HEK293 (cell line): ENCODE data around the gene KLHL18.

Experiments
- GLIS1 ChIP-seq: fragments of 450-650 bp; formaldehyde crosslinking; IDR thresholded peaks from 2 replicates; pipeline ENCODE4 v1.5.1; 2016; ENCODE audit warnings: missing biosample characterization, missing genetic modification characterization
- KLF7 ChIP-seq: fragments of 450-650 bp; formaldehyde crosslinking; IDR thresholded peaks from 2 replicates; pipeline ENCODE4 v1.5.1; 2016; ENCODE audit warnings: missing biosample characterization, missing genetic modification characterization, borderline replicate concordance
- PBX3 ChIP-seq: sonication (generic); formaldehyde crosslinking; IDR thresholded peaks from 2 replicates; pipeline ENCODE4 v1.8.1; 2022; ENCODE audit warnings: mild to moderate bottlenecking, moderate library complexity, missing genetic modification reagents
- SCRT1 ChIP-seq: fragments of 450-650 bp; formaldehyde crosslinking; IDR thresholded peaks from 2 replicates; pipeline ENCODE4 v1.5.1; 2016; ENCODE audit warnings: missing biosample characterization, missing genetic modification characterization, borderline replicate concordance
- ZBTB1 ChIP-seq: fragments of 450-650 bp; formaldehyde crosslinking; IDR thresholded peaks from 2 replicates; pipeline ENCODE4 v1.5.1; 2016; ENCODE audit warnings: missing biosample characterization, missing genetic modification characterization
- ZBTB10 ChIP-seq: fragments of 450-650 bp; formaldehyde crosslinking; IDR thresholded peaks from 2 replicates; pipeline ENCODE4 v1.5.1; 2016; ENCODE audit warnings: missing biosample characterization, missing genetic modification characterization
- ZBTB21 ChIP-seq: fragments of 450-650 bp; formaldehyde crosslinking; IDR thresholded peaks from 2 replicates; pipeline ENCODE4 v1.5.1; 2017; ENCODE audit warnings: missing biosample characterization, missing genetic modification characterization
- ZBTB26 ChIP-seq: fragments of 450-650 bp; formaldehyde crosslinking; optimal IDR thresholded peaks from 2 replicates; pipeline ENCODE3; 2016; ENCODE audit warnings: missing biosample characterization, mild to moderate bottlenecking, missing genetic modification characterization
- ZBTB6 ChIP-seq: fragments of 450-650 bp; formaldehyde crosslinking; IDR thresholded peaks from 2 replicates; pipeline ENCODE4 v1.5.1; 2017; ENCODE audit warnings: missing biosample characterization, missing genetic modification characterization
- ZEB2 ChIP-seq: fragments of 450-650 bp; formaldehyde crosslinking; IDR thresholded peaks from 2 replicates; pipeline ENCODE4 v1.5.1; 2016; ENCODE audit warnings: missing biosample characterization, missing genetic modification characterization
- ZFP3 ChIP-seq: fragments of 450-650 bp; formaldehyde crosslinking; IDR thresholded peaks from 2 replicates; pipeline ENCODE4 v1.5.1; 2016; ENCODE audit warnings: low read depth, missing biosample characterization, missing genetic modification characterization
- ZNF121 ChIP-seq: fragments of 450-650 bp; formaldehyde crosslinking; IDR thresholded peaks from 2 replicates; pipeline ENCODE4 v1.5.1; 2016; ENCODE audit warnings: missing biosample characterization, missing genetic modification characterization
- ZNF214 ChIP-seq: fragments of 450-650 bp; formaldehyde crosslinking; IDR thresholded peaks from 2 replicates; pipeline ENCODE4 v1.5.1; 2017; ENCODE audit warnings: missing biosample characterization, mild to moderate bottlenecking, missing genetic modification characterization, borderline replicate concordance
- ZNF24 ChIP-seq: fragments of 450-650 bp; formaldehyde crosslinking; IDR thresholded peaks from 2 replicates; pipeline ENCODE4 v1.5.1; 2016; ENCODE audit warnings: missing biosample characterization, missing genetic modification characterization
- ZNF248 ChIP-seq: fragments of 450-650 bp; formaldehyde crosslinking; IDR thresholded peaks from 2 replicates; pipeline ENCODE4 v1.5.1; 2017; ENCODE audit warnings: missing biosample characterization, missing genetic modification characterization
- ZNF26 ChIP-seq: fragments of 450-650 bp; formaldehyde crosslinking; IDR thresholded peaks from 2 replicates; pipeline ENCODE4 v1.5.1; 2016; ENCODE audit warnings: missing biosample characterization, missing genetic modification characterization
- ZNF354C ChIP-seq: fragments of 450-650 bp; formaldehyde crosslinking; IDR thresholded peaks from 2 replicates; pipeline ENCODE4 v1.5.1; 2016; ENCODE audit warnings: missing biosample characterization, missing genetic modification characterization, low read depth, borderline replicate concordance
- ZNF394 ChIP-seq: fragments of 450-650 bp; formaldehyde crosslinking; IDR thresholded peaks from 2 replicates; pipeline ENCODE4 v1.5.1; 2016; ENCODE audit warnings: missing biosample characterization, missing genetic modification characterization, mild to moderate bottlenecking, moderate library complexity, borderline replicate concordance
- ZNF48 ChIP-seq: fragments of 450-650 bp; formaldehyde crosslinking; IDR thresholded peaks from 2 replicates; pipeline ENCODE4 v1.5.1; 2016; ENCODE audit warnings: missing biosample characterization, missing genetic modification characterization
- ZNF544 ChIP-seq: fragments of 450-650 bp; formaldehyde crosslinking; IDR thresholded peaks from 2 replicates; pipeline ENCODE4 v1.5.0; 2017; ENCODE audit warnings: missing biosample characterization, missing genetic modification characterization
- ZNF555 ChIP-seq: fragments of 450-650 bp; formaldehyde crosslinking; conservative IDR thresholded peaks from 2 replicates; pipeline ENCODE4 v1.5.1; 2017; ENCODE audit warnings: missing biosample characterization, mild to moderate bottlenecking, missing genetic modification characterization, inconsistent platforms
- ZNF558 ChIP-seq: fragments of 450-650 bp; formaldehyde crosslinking; IDR thresholded peaks from 2 replicates; pipeline ENCODE4 v1.5.1; 2016; ENCODE audit warnings: missing biosample characterization, missing genetic modification characterization
- ZNF585B ChIP-seq: fragments of 450-650 bp; formaldehyde crosslinking; IDR thresholded peaks from 2 replicates; pipeline ENCODE4 v1.5.1; 2016; ENCODE audit warnings: missing biosample characterization, missing genetic modification characterization
- ZNF623 ChIP-seq: fragments of 450-650 bp; formaldehyde crosslinking; IDR thresholded peaks from 2 replicates; pipeline ENCODE4 v1.5.1; 2016; ENCODE audit warnings: missing biosample characterization, missing genetic modification characterization
- ZNF639 ChIP-seq: fragments of 450-650 bp; formaldehyde crosslinking; IDR thresholded peaks from 2 replicates; pipeline ENCODE4 v1.5.1; 2016; ENCODE audit warnings: missing biosample characterization, missing genetic modification characterization
- ZNF768 ChIP-seq: fragments of 450-650 bp; formaldehyde crosslinking; IDR thresholded peaks from 2 replicates; pipeline ENCODE4 v1.5.1; 2018; ENCODE audit warnings: missing biosample characterization, mild to moderate bottlenecking, missing genetic modification characterization
- ZNF791 ChIP-seq: fragments of 450-650 bp; formaldehyde crosslinking; IDR thresholded peaks from 2 replicates; pipeline ENCODE4 v1.5.1; 2016; ENCODE audit warnings: missing biosample characterization, missing genetic modification characterization
- ZNF843 ChIP-seq: fragments of 450-650 bp; formaldehyde crosslinking; IDR thresholded peaks from 2 replicates; pipeline ENCODE4 v1.5.1; 2016; ENCODE audit warnings: missing biosample characterization, missing genetic modification characterization
- ZSCAN5A ChIP-seq: fragments of 450-650 bp; formaldehyde crosslinking; IDR thresholded peaks from 2 replicates; pipeline ENCODE4 v1.5.1; 2016; ENCODE audit warnings: missing biosample characterization, missing genetic modification characterization

The KLHL18 gene

GRCh38 chr3:47380601-47381316, 98.0 kb downstream of the KLHL18 start, which contains the start of gene PTPN23 (continued):
- no peak for TF ChIP-seq ZNF248
- no peak for TF ChIP-seq ZNF26 (tag by site-specific recombination)
- 0 out of 2 replicates have a peak, but pooled peaks have one; percentile 56 for TF ChIP-seq ZNF843
- no peak for TF ChIP-seq ZNF768 (tag by site-specific recombination)
- peak; percentile 44; the same call in 1 of the 2 replicates for TF ChIP-seq ZNF24
- TF ChIP-seq ZBTB10 (tag by site-specific recombination) = no peak
- TF ChIP-seq ZEB2 (tag by site-specific recombination) = peak; percentile 80
- no peak for TF ChIP-seq SCRT1 (tag by site-specific recombination)
- peak; percentile 92; the same call in 1 of the 2 replicates for TF ChIP-seq ZBTB21 (tag by site-specific recombination)
- no peak for TF ChIP-seq ZNF623 (tag by site-specific recombination)
- 0 out of 2 replicates have a peak, but pooled peaks have one; percentile 20 for TF ChIP-seq ZNF121
- no peak; the same call in none of the 2 replicates for TF ChIP-seq ZNF394 (tag by site-specific recombination)
- TF ChIP-seq ZBTB1 (tag by site-specific recombination) = no peak
- no peak for TF ChIP-seq ZNF791 (tag by site-specific recombination)
- peak; percentile 84 for TF ChIP-seq ZBTB26 (tag by site-specific recombination)
- no peak for TF ChIP-seq ZNF555 (tag by site-specific recombination)
- no peak for TF ChIP-seq ZNF214 (tag by site-specific recombination)
- peak; percentile 86; the same call in 1 of the 2 replicates for TF ChIP-seq ZSCAN5A
- no peak for TF ChIP-seq ZNF544
- TF ChIP-seq GLIS1 (tag by site-specific recombination) = peak; percentile 46; the same call in 1 of the 2 replicates
- peak; percentile 10; the same call in 1 of the 2 replicates for TF ChIP-seq KLF7
- TF ChIP-seq ZBTB6 (tag by site-specific recombination) = no peak
- TF ChIP-seq ZNF354C = no peak
- no peak for TF ChIP-seq ZNF558 (tag by site-specific recombination)
- TF ChIP-seq ZNF585B (tag by site-specific recombination) = no peak
- peak; percentile 63 for TF ChIP-seq ZNF639 (tag by site-specific recombination)
- TF ChIP-seq ZFP3 (tag by site-specific recombination) = no peak
- TF ChIP-seq ZNF48 (tag by site-specific recombination) = no peak
- no peak for TF ChIP-seq PBX3 (CRISPR knock-in tag)
